GM19455 (cell line): ENCODE data around the gene CERS6.
"Not testable (repeated sequence)": the region's sequence is repeated elsewhere in the genome, so short reads cannot be mapped to it uniquely, and the experiment has no call there.

Experiments
- ATAC-seq: cut with Tn5 transposase; IDR thresholded peaks from one replicate; pipeline ENCODE4 v1.9.1; 2021; ENCODE audit not compliant: unreplicated experiment

The CERS6 gene

DNA sequence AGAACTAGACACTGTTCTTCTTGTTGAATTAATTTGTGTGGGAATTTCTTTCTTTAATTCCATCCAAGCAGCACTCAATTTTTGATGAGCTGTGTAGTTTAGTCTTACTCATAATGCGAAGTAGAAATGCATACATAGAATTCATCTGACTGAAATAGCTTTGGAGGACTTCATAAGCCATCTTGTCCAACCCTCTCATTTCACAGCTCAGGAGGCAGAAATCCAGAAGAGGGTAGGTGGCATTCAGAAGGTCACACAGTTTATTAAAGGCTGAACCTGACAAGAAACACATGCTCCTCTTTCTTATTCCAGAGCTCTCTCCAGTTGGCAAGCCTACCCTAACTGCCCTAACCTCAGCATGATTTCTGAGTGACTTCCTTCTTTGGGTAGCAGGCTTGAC lies 177.1 kb downstream of the CERS6 start:
- ATAC-seq = no peak

GRCh38 chr2:168633895-168634294 lies 177.8 kb downstream of the CERS6 start:
- no peak for ATAC-seq

GRCh38 chr2:168635065-168635577 lies 179.0 kb downstream of the CERS6 start:
- no peak for ATAC-seq

- no peak for ATAC-seq
These were observed 182.9 kb downstream of the CERS6 start for GRCh38 chr2:168639018-168639417.

- no peak for ATAC-seq
These were observed 183.4 kb downstream of the CERS6 start for GRCh38 chr2:168639441-168639898.

GRCh38 chr2:168640039-168640438 lies 184.0 kb downstream of the CERS6 start:
- ATAC-seq = no peak

- ATAC-seq = no peak
These were observed 185.6 kb downstream of the CERS6 start for GRCh38 chr2:168641636-168642035.

DNA sequence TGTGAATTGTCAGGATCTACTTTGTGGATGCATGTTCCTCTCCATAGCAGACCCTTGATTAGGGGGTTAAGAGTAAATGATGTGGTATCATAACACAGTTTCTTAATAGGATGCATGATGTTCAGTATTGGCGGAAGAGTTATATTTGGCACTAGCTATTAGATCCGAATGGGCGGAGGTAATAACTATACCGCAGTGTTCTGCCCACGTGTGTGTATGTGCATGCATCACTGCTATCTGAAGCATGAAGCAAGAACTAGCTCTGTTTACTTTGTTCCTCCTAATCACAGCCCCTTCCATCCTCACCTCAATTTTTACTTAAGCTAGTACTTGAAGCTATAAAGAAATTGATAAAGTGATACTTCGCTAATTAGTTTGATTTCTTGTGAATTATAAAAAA lies 186.8 kb downstream of the CERS6 start:
- no peak for ATAC-seq

GRCh38 chr2:168643979-168644378 lies 187.9 kb downstream of the CERS6 start:
- ATAC-seq = no peak

DNA sequence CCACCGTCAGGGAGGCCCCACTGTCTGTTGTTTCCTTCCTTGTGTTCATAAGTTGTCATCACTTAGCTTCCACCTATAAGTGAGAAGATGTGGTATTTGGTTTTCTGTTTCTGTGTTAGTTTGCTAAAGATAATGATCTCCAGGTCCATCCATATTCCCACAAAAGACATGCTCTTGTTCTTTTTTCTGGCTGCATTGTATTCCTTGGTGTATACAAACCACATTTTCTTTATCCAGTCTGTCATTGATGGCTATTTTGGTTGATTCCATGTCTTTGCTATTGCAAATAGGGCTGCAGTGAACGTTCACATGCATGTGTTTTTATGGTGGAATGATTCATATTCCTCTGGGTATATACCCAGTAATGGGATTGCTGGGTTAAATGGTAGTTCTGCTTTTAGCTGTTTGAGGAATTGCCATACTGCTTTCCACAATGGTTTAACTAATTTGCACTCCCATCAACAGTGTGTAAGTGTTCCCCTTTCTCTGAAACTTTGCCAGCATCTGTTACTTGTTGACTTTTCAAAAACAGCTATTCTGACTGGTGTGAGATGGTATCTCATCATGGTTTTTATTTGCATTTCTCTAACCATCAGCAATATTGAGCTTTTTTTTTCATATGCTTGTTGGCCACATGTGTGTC lies 189.7 kb downstream of the CERS6 start:
- no peak for ATAC-seq

DNA sequence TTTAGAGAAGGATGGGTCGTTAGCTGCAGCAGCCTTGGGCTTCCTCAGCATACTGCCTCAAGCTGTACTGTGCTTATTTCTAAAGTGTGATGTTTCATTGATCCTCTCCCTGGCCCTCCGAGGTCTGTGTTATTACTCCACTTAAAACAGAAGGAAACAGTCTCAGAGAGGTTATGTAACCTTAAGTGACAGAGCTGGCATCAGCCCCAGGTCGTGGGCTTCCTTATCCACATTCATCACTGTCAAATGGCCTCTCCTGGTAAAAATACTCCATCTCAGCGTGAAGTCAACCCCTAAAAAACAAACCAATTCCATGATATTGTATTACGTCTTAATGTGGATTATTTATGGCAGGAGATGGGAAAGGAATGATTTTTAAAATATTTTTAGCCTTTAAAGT lies 193.0 kb downstream of the CERS6 start:
- ATAC-seq = no peak

DNA sequence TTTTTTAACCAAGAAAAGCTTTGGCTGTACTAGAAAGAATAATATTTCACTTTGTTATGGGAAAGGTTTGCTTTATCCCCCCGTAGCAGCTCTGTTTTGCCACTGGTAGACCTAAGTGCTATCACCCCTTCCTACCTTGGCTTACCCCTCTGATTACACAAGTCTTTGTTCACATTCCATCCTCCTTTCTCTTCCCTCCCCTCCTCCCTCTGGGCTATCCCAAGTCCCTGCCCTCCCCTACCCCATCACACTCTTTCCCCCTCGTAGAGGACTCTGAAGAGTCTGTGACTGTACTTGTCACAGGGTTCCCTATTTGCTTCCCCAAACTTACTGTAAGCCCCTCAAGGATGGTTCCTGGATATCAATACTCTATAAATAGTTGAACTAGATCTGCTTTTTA lies 193.5 kb downstream of the CERS6 start:
- no peak for ATAC-seq

GRCh38 chr2:168650139-168650538 lies 194.1 kb downstream of the CERS6 start:
- ATAC-seq = no peak

- no peak for ATAC-seq
These were observed 194.7 kb downstream of the CERS6 start for GRCh38 chr2:168650781-168651180.

GRCh38 chr2:168652997-168653921 lies 197.2 kb downstream of the CERS6 start:
- no peak for ATAC-seq

GRCh38 chr2:168654705-168655104 lies 198.6 kb downstream of the CERS6 start:
- no peak for ATAC-seq

- no peak for ATAC-seq
These were observed 199.1 kb downstream of the CERS6 start for GRCh38 chr2:168655207-168655606.

DNA sequence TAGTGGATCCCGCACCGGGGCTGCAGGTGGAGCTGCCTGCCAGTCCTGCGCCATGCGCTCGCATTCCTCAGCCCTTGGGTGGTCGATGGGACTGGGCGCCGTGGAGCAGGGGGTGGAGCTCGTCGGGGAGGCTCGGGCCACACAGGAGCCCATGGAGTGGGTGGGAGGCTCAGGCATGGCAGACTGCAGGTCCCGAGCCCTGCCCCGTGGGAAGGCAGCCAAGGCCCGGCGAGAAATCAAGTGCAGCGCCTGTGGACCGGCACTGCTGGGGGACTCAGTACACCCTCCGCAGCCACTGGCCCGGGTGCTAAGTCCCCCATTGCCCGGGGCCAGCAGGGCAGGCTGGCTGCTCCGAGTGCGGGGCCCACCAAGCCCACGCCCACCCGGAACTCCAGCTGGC lies 201.3 kb downstream of the CERS6 start:
- not testable (repeated sequence) for ATAC-seq

- no peak for ATAC-seq
These were observed 202.6 kb downstream of the CERS6 start for GRCh38 chr2:168658706-168659105.

DNA sequence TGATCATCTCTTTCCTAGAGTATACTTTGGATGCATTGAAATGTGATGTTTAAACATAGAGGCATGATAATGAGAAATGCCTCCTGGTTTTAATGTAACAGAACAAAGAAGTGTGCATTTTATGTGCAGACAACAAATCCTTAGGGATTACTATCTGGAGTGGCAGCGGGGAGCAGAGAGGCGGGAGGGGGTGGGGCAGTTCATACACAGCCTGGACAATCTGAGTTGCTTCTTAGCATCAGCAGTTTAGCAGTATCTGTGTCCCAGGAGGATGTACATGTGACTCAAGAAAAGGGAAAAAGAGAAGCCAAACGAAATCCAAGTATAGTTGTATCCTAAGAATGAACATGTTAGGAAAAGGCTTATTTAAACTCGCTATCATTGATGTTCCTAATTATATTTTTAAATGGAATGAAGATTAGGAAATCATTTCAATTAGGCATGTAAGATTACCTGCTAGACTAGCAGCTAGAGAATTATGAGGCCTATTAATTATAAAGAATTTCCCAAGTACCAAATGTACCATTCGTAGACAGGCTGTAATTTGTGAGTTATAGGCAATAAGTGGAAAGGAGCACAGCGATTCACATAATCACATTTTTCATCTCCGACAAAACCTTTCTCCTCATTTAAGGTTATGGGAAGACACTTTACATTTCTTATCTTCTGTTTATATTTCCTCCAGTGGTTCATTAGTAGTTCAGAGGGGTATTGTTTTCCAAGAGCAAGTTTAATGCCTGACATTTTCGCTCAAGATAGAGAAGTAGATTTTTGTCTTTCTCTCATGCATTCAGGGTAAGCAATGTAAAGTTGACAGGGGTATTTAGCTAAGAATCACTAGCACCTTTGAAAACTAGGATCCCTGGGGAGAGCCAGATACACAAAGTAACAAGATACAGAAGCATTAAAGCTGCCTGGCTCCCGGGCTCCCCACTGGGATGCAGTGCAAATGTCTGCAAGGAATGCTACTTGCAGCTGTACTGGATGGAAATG lies 205.1 kb downstream of the CERS6 start:
- no peak for ATAC-seq

- ATAC-seq = no peak
These were observed 205.8 kb downstream of the CERS6 start for GRCh38 chr2:168661863-168662256.
